Natural killer cell treated with Interleukin-12 subunit alpha and Interleukin-12 subunit beta and Interleukin-15 and Interleukin-18, amount 100 ng/mL, for 72 hours (primary cell): Measurements from ENCODE around the gene CEACAM19. TPM values are rescaled to one million over a fixed set of nuclear protein-coding genes. Genes with fewer than 3 reads are reported as not detected.

ENCODE experiments used
- ATAC-seq, 2 donors: fragments of 150-1000 bp; cut with Tn5 transposase in 1 of 2; sonication (Bioruptor Pico), chemical (Tn5 transposase) in 1 of 2; 2 replicates each; pipeline ENCODE4 v1.10.0; 2021
- DNase-seq: peaks from one replicate; pipeline ENCODE4 v3.0.0; 2022; ENCODE audit warnings: low spot score
- H3K27ac Mint-ChIP-seq, 2 donors: 1 replicate in 1 of 2; 2 replicates in 1 of 2; pipeline ENCODE4 v1.8.0; 2022; ENCODE audit warnings: mixed read lengths in 2 of 2, mild to moderate bottlenecking in 1 of 2, moderate library complexity in 1 of 2
- H3K27me3 Mint-ChIP-seq, 2 donors: 1 replicate in 1 of 2; 2 replicates in 1 of 2; pipeline ENCODE4 v1.8.0; 2022; ENCODE audit warnings: mixed read lengths in 2 of 2
- H3K36me3 Mint-ChIP-seq: one replicate; pipeline ENCODE4 v1.8.0; 2022; ENCODE audit warnings: mixed read lengths
- H3K4me1 Mint-ChIP-seq, 2 donors: 1 replicate in 1 of 2; 2 replicates in 1 of 2; pipeline ENCODE4 v1.8.0; 2022; ENCODE audit warnings: low read depth in 2 of 2, mixed read lengths in 2 of 2, mild to moderate bottlenecking in 1 of 2
- H3K4me3 Mint-ChIP-seq: one replicate; pipeline ENCODE4 v1.8.0; 2022; ENCODE audit warnings: mixed read lengths
- H3K9me3 Mint-ChIP-seq: 2 replicates; pipeline ENCODE4 v1.8.0; 2022; ENCODE audit warnings: mixed read lengths
- total RNA-seq, 2 donors: library from RNA; stranded (reverse); gene quantifications; one replicate each; pipeline ENCODE4 v1.2.3, GENCODE V29; 2022

CEACAM19 gene
- total RNA-seq, 2 donors from 2014 or later, result 1.6 to 1.9 TPM

DNA sequence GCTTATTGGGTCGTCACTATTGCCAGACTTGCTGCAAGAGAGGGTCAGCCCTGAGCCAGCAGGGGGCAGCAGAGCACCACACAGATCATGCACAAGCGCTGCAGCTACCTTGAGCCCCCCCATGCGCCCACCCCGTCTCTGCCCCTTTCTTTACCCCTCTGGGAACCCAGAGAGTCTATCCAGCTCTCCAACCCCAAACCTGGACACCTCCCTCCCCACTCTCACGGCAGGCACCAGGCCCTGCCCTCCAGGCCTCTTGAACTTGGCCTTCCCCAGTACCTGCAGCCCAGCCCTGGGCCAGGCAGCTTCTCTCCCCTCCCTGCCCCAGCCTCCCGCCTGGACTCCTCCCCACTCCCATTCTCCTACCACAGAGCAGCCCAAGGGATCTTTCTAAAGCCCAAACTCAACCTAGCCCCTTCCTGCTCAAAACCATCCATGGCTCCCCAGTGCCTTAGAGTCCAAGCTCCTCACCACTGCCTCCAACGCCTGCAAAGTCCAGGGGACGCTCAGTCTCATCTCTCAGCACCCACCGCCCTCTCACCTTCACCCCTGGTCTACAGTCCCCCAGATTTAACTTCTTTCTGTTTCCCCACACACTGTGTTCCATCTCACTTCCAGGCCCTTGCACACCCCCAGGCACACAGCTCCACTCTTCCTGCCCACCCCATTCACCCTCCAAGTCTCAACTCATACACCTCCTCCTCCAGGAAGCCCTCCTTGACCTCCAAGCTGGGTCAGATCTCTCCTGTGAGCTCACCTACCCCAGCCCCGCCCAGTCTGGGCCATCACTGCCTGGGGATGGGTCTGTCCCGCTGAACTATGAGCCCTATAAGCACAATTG, 18.2 kb downstream of the CEACAM19 start:
- Mint-ChIP-seq H3K27me3 (peaks cover 13 to 16% of the 10 kb centered on the region in 2 donors), H3K4me1 (peaks cover 31 to 36% of the 10 kb centered on the region in 2 donors), H3K27ac (peak overlapping the region in 1 of 2 donors; percentile 64), H3K4me3 (no peak overlapping the region), H3K9me3 (no peaks in the 10 kb centered on the region), H3K36me3 (no peaks in the 10 kb centered on the region)
- peak; percentile 42 to 58 for ATAC-seq
- DNase-seq, result no peak

DNA sequence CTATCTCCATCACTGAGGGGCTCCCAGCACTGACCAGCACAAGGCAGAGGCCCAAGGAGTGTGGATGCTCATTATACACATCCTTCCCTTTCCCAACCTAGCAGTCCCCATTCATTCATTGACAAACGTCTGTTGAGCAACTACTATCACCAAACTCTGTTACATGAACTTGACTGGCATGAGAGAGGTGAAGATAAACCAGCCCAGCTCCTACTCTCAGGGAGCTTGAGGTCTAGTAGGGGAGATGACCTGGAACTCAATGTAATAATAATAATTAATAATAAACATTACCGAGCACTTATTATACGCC, 18.8 kb downstream of the CEACAM19 start:
- peak overlapping the region in 1 of 2 donors; percentile 64 for H3K27ac Mint-ChIP-seq
- no peaks in the 10 kb centered on the region for H3K9me3 Mint-ChIP-seq
- ATAC-seq (no peak), DNase-seq (no peak)
- H3K36me3 Mint-ChIP-seq, result no peaks in the 10 kb centered on the region
- H3K4me3 Mint-ChIP-seq, result no peak overlapping the region
- H3K27me3 Mint-ChIP-seq, result peaks cover 13% of the 10 kb centered on the region in 2 donors
- peaks cover 28 to 33% of the 10 kb centered on the region in 2 donors for H3K4me1 Mint-ChIP-seq

DNA sequence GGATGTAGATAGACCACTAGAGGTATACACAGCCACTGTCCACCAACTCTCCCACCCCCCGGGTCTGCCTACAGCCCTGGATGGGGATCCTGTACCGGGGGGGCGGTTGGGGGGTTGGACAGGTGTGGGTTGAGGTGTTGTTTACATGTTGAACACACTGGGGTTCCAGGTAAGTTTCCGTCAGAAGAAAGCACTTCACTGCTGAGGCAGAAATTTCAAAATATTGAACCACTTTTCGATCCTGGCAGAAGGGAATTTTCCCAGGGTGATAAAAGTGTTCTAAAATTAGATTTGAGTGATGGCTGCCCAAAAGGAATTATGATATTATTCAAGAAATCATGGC, 21.1 kb downstream of the CEACAM19 start:
- Mint-ChIP-seq H3K9me3 (no peaks in the 10 kb centered on the region), H3K27ac (peak overlapping the region in 1 of 2 donors; percentile 75), H3K4me3 (peak overlapping the region; percentile 70), H3K36me3 (no peaks in the 10 kb centered on the region), H3K4me1 (peaks cover 27 to 30% of the 10 kb centered on the region in 2 donors), H3K27me3 (peaks cover 12 to 13% of the 10 kb centered on the region in 2 donors)
- ATAC-seq (no peak), DNase-seq (no peak)

GRCh38 chr19:44694184-44694579, 22.9 kb downstream of the CEACAM19 start:
- Mint-ChIP-seq H3K27me3 (peaks cover 9 to 14% of the 10 kb centered on the region in 2 donors), H3K36me3 (no peaks in the 10 kb centered on the region), H3K9me3 (no peaks in the 10 kb centered on the region), H3K4me1 (peaks cover 23 to 27% of the 10 kb centered on the region in 2 donors), H3K4me3 (no peak overlapping the region), H3K27ac (peak overlapping the region in 1 of 2 donors; percentile 70)
- no peak for DNase-seq
- ATAC-seq, result no peak

GRCh38 chr19:44696939-44697669, 25.8 kb downstream of the CEACAM19 start:
- Mint-ChIP-seq H3K27ac (peak overlapping the region in 1 of 2 donors; percentile 68), H3K4me3 (no peak overlapping the region), H3K27me3 (peaks cover 9 to 14% of the 10 kb centered on the region in 2 donors), H3K4me1 (peaks cover 9 to 13% of the 10 kb centered on the region in 2 donors), H3K9me3 (no peaks in the 10 kb centered on the region), H3K36me3 (no peaks in the 10 kb centered on the region)
- DNase-seq (no peak), ATAC-seq (no peak)

DNA sequence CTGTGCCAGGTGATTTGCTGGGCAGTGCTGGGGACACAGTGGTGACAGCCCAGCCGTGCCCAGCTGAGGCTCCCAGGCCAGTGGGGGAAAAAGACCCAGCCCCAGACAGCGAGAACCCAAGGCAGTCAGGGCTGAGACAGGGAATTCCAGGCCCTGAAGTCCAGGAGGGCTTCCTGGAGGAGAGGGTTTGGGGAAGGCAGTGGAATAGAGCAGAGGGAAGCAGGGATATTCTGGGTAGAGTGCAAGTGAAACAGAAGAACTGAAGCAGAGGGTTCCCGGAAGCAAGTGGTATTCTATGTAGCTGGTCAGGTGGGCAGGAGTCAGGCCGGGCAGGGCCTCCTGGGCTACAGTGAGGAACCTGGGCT, 26.4 kb downstream of the CEACAM19 start:
- H3K9me3 Mint-ChIP-seq, result no peaks in the 10 kb centered on the region
- H3K27ac Mint-ChIP-seq, result peak overlapping the region in 1 of 2 donors; percentile 68
- H3K36me3 Mint-ChIP-seq, result no peaks in the 10 kb centered on the region
- ATAC-seq (peak; percentile 32 to 33), DNase-seq (no peak)
- no peak overlapping the region for H3K4me3 Mint-ChIP-seq
- peaks cover 9 to 14% of the 10 kb centered on the region in 2 donors for H3K27me3 Mint-ChIP-seq
- peaks cover 3 to 9% of the 10 kb centered on the region in 2 donors for H3K4me1 Mint-ChIP-seq

DNA sequence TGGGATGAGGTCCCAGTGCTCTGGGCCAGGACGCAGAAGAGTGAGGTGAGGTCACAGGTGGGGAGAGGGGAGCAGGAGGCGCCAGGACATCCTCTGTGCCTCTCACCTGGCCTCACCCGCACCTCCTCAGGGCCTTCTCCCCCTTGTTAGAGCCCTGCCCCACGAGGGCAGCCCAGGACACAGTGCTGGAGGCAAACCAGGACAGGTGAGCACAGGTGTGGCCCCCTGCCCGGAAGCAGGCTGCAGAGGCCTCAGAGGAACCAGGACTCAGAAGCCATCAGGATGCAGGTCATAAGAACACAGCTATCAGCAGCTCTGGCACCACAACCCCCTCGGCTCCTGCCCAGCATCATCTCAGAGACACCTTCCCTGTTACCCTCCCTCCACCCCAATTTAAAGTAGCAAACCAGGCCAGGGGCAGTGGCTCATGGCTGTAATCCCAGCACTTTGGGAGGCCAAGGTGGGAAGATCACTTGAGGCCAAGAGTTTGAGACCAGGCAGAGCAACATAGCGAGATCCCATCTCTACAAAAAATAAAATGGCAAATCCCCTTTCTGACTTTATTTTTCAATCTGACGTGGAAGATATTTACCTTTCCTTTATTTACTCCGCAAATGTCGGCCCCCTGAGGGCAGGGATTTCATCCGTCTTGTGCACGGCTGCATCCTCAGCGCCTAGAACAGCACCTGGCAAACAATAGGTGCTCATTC, 27.4 kb downstream of the CEACAM19 start, which contains the start of gene CEACAM16:
Gene CEACAM16, plus strand, starts transcription at position 660 of the 710 bp plus-strand sequence. CDS start 2,306 bp downstream, outside the sequence.
- no peaks in the 10 kb centered on the region for H3K9me3 Mint-ChIP-seq
- no peak within 1 kb of the TSS for H3K4me3 Mint-ChIP-seq
- H3K36me3 Mint-ChIP-seq, result no peaks in the 10 kb centered on the region
- ATAC-seq (peak in 1 of 2 donors; percentile 10), DNase-seq (no peak)
- peaks cover 9 to 14% of the 10 kb centered on the region in 2 donors for H3K27me3 Mint-ChIP-seq
- H3K27ac Mint-ChIP-seq, result no peak within 1 kb of the TSS
- peaks cover 0 to 6% of the 10 kb centered on the region in 2 donors for H3K4me1 Mint-ChIP-seq

DNA sequence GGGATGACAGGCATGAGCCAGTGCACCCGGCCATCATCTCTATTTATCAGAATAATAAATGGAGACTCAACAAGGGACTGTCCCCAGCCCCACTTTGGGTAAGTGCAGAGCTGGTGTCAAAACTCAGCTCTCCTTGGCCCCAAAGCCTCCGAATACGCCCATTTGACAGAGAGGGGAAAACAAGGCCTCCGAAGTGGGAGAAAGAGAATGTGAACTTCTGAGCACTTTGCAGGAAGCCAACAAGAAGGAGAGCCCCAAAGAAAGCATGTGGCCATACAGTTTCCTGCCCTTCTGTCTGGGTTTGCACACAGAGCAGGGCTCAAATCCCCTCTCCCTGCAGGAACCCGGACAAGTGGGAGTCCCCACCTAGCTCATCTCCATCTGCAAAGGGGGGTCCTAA, 29.3 kb downstream of the CEACAM19 start:
- H3K27me3 Mint-ChIP-seq, result peaks cover 7 to 14% of the 10 kb centered on the region in 2 donors
- H3K27ac Mint-ChIP-seq, result no peak overlapping the region
- no peaks in the 10 kb centered on the region for H3K36me3 Mint-ChIP-seq
- ATAC-seq (no peak), DNase-seq (no peak)
- H3K4me3 Mint-ChIP-seq, result no peak overlapping the region
- H3K9me3 Mint-ChIP-seq, result no peaks in the 10 kb centered on the region
- H3K4me1 Mint-ChIP-seq, result no peaks in the 10 kb centered on the region

DNA sequence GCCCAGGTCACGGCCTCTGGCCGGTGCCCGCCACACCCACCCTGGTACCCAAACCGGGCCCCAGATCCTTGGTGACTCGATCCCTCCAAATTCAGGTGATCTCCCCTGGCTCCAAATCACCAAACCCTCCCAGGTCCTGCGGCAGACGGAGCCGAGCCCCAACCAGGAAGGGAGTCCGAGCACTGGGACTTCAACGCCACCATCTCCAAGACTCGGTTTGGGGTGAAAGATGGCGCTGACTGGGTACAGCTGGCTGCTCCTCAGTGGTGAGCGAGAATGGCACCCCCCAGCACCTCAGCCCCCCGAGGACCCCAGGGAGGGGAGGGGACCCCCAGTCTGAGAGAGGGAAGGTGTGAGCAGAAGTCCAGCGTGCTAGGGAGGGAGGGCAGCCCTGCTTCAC, 29.9 kb downstream of the CEACAM19 start:
- Mint-ChIP-seq H3K27me3 (peaks cover 7 to 14% of the 10 kb centered on the region in 2 donors), H3K27ac (no peak overlapping the region), H3K4me3 (no peak overlapping the region), H3K4me1 (no peaks in the 10 kb centered on the region), H3K36me3 (no peaks in the 10 kb centered on the region), H3K9me3 (no peaks in the 10 kb centered on the region)
- no peak for ATAC-seq
- no peak for DNase-seq

GRCh38 chr19:44702551-44703176, 31.4 kb downstream of the CEACAM19 start:
- H3K4me1 Mint-ChIP-seq, result no peaks in the 10 kb centered on the region
- no peaks in the 10 kb centered on the region for H3K36me3 Mint-ChIP-seq
- no peaks in the 10 kb centered on the region for H3K9me3 Mint-ChIP-seq
- H3K27ac Mint-ChIP-seq, result no peak overlapping the region
- ATAC-seq (no peak), DNase-seq (no peak)
- no peak overlapping the region for H3K4me3 Mint-ChIP-seq
- peaks cover 3 to 4% of the 10 kb centered on the region in 2 donors for H3K27me3 Mint-ChIP-seq

GRCh38 chr19:44703336-44704078, 32.2 kb downstream of the CEACAM19 start:
- H3K36me3 Mint-ChIP-seq, result no peaks in the 10 kb centered on the region
- no peak for DNase-seq
- no peak overlapping the region for H3K27ac Mint-ChIP-seq
- no peak overlapping the region for H3K4me3 Mint-ChIP-seq
- no peaks in the 10 kb centered on the region for H3K27me3 Mint-ChIP-seq
- no peaks in the 10 kb centered on the region for H3K9me3 Mint-ChIP-seq
- no peak for ATAC-seq
- H3K4me1 Mint-ChIP-seq, result no peaks in the 10 kb centered on the region

DNA sequence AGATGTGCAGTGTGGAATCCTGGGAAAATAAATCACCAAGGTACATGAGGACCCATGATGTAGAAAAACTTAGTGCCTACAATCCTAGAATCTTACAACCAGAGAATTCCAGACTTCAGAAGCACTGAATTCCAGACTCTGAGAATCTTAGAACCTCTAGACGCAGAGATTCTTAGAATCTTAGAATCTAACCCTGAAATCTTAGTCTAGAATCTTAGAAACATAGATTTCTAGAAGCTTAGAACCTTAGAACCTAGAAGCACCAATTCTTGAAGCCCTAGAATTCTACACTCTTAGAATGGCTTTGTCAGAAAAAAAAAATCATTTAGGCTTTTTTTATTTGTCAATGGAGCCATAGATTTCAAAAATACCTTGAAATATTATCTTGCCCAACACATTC, 33.7 kb downstream of the CEACAM19 start:
- ATAC-seq, result no peak
- no peak for DNase-seq
- H3K4me3 Mint-ChIP-seq, result no peak overlapping the region
- no peaks in the 10 kb centered on the region for H3K36me3 Mint-ChIP-seq
- H3K27ac Mint-ChIP-seq, result peak overlapping the region in 1 of 2 donors; percentile 18
- peaks cover 0 to 2% of the 10 kb centered on the region in 2 donors for H3K4me1 Mint-ChIP-seq
- no peaks in the 10 kb centered on the region for H3K9me3 Mint-ChIP-seq
- H3K27me3 Mint-ChIP-seq, result no peaks in the 10 kb centered on the region

DNA sequence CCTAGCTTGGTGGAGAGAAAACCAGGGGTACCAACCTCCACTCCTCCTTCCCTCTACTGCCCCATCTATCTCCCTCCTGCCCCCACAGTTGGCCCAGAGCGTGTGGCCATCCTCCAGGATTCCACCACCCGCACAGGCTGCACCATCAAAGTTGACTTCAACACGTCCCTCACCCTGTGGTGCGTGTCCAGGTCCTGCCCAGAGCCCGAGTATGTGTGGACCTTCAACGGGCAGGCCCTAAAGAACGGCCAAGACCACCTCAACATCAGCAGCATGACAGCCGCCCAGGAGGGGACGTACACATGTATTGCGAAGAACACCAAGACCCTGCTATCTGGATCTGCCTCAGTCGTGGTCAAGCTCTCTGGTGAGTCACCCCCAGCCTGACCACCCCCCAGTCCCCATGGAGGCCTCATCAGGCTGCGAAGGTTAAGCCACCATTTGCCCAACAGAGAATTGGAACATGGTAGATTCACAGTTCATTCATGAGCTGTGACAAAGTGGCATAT, 34.3 kb downstream of the CEACAM19 start:
- DNase-seq (no peak), ATAC-seq (peak in 1 of 2 donors; percentile 17)
- H3K27ac Mint-ChIP-seq, result no peak overlapping the region
- H3K4me3 Mint-ChIP-seq, result no peak overlapping the region
- H3K27me3 Mint-ChIP-seq, result peaks cover 0 to under 1% of the 10 kb centered on the region in 2 donors
- H3K4me1 Mint-ChIP-seq, result peaks cover 5 to 7% of the 10 kb centered on the region in 2 donors
- no peaks in the 10 kb centered on the region for H3K36me3 Mint-ChIP-seq
- no peaks in the 10 kb centered on the region for H3K9me3 Mint-ChIP-seq
